H4 (cell line): ENCODE data around the gene KCNQ1. TPM values are rescaled to one million over a fixed set of nuclear protein-coding genes. Genes with fewer than 3 reads are reported as not detected.
A peak's percentile ranks its signal among the peaks of the same experiment; 100 is the strongest.

Experiments
- DNase-seq: peaks from one replicate; pipeline ENCODE4 v3.0.0-alpha.2; 2015; ENCODE audit warnings: low spot score
- total RNA-seq: library from RNA; depleted of rRNA; stranded (reverse); fragments of >200 nt; shearing (Covaris generic); gene quantifications from 2 replicates; pipeline ENCODE4 v1.2.3, GENCODE V29; 2014

KCNQ1 gene
- total RNA-seq, 1 experiment from 2014 or later = 0.04 TPM

DNA sequence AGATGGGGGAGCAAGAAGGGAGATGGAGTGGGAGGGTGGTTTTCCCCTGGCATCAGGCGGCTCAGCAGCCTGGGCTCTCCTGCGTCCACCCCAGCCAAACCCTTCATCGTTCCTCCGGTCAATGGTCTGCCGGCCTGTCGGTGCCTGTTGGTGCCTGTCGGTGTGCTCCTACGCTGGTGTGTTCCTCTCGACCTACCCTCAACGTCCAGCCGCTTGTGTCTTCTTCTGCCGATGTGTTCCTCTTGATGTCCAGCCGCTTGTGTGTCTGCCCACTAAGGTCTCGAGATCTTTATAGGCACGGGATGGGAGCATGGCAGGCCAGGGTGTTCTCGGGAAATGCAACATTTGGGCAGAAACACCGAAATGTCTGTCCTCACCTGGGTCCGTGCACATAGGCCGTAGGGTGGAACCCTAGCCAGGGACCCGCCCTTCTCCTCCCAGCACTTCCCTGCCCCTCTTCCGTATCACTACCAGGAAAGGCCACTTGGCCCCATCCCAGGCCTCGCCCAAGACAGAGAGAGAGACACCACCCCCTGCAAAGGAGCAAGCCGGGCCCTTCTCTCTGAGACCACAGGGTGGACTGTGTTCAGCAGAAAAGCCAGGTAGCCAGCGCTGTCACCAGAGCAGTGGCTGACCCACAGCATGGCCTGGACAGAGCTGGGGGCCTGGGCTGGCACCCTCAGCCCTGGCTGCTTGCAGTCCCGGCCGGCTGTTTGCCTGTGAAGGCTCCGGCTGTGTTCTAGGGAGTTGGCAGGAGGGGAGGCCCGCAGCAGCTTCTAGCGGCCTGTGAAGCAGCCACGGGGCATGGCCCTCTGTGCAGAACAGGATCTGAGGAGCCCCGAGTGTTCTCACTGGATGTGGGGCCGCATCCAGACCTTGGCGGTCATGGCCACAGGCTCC is 316.6 kb downstream of the KCNQ1 start:
- no peak for DNase-seq

- DNase-seq = no peak
Measured at GRCh38 chr11:2762031-2762380, 317.2 kb downstream of the KCNQ1 start.

- DNase-seq = no peak
Measured at GRCh38 chr11:2762451-2762850, 317.6 kb downstream of the KCNQ1 start.

DNA sequence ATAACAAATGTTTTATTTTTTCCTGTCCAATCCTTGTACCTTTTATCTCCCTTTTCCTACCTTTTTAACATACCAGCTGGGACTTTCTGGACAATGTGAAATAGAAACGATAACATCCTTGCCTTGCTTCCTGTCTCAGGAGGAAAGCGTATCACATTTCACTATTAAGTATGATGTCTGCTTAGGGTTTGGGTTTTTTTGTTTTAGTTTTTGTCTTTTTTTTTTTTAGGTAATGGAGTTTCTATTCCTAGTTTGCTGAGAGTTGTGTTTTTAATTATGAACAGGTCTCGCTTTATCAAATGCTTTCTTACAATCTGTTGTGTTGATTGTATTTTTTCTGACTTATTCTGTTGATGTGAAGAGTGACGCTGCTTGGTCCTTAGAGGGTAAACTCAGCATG is 319.2 kb downstream of the KCNQ1 start:
- DNase-seq = no peak

GRCh38 chr11:2765491-2765890 is 320.7 kb downstream of the KCNQ1 start:
- DNase-seq = no peak

DNA sequence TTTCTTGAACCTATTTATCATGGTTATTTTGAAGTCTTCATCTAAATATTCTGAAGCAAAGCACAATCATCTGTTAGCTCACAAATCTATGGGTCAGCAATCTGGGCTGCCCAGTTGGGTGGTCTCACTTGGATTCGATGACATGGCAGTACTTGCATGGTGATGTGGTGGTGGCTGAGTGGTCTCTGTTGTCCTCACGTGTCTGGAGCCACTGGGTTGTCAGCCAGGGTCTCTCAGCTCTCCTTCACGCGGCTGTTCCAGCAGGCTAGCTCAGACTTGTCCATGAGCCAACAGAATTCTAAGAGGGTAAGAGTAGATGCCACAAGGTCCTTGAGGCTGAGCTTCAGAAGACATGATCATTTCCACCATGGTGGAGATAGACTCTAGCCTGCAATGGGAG is 321.4 kb downstream of the KCNQ1 start:
- DNase-seq = no peak

GRCh38 chr11:2767071-2767470 is 322.3 kb downstream of the KCNQ1 start:
- no peak for DNase-seq

DNA sequence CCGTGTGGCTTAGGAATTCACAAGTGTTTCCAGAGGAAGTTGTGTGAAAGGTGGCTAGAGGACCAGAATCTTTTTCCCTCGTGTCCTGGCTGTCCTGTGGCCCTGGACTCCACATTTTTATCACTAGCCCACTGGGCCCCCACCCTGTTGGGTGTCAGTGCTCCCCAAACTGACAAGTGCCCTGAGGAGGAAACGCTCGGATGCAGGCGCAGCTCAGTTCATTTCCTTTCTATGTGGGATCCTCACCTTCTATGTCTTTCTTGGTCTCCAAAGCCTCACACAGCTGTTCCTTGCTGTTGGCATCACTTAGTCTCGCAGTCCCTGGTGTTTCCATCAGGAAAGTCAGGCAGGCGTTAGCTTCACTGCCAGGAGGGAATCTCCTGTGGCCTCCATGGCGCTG is 323.0 kb downstream of the KCNQ1 start:
- DNase-seq = no peak

- peak; percentile 75 for DNase-seq
Measured at GRCh38 chr11:2768471-2769408, 323.9 kb downstream of the KCNQ1 start.

- no peak for DNase-seq
Measured at GRCh38 chr11:2769409-2770095, 324.7 kb downstream of the KCNQ1 start.

GRCh38 chr11:2770096-2770751 is 325.4 kb downstream of the KCNQ1 start:
- DNase-seq = no peak

GRCh38 chr11:2770761-2771301 is 326.0 kb downstream of the KCNQ1 start:
- DNase-seq = no peak

DNA sequence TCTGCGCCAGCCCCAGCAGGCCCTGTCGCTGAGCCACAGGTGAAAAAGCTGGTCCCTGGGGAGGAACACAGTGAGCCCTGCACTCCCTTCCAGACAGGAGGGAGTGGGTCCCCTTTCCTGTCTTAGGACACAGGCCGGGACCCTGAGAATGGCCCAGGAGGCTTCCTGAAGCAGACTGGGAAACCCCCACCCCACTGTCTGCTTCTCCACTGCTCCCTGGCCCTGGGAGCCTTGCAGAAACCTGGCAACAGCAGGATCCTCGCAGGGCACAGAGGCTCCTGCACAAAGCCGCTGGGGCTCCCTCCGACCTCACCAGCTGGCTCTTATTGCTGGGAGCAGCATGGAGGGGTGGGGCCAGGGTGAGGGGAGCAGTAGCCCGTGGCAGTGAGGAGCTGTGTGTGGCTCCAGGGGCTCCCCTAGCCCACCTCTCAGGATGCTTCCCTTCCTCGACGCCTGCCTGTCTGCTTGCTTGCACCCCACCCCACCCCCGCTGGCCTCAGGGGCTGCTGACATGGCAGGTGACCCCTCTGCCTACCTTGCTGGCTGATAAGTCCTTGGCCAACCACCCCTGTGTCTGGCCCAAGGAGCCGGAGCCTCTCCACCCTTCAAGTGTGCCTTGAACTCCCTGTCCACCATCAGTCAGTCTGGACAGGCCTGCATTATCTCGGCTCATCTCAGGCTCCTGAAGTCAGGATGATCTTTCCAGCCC is 327.1 kb downstream of the KCNQ1 start:
- no peak for DNase-seq

DNA sequence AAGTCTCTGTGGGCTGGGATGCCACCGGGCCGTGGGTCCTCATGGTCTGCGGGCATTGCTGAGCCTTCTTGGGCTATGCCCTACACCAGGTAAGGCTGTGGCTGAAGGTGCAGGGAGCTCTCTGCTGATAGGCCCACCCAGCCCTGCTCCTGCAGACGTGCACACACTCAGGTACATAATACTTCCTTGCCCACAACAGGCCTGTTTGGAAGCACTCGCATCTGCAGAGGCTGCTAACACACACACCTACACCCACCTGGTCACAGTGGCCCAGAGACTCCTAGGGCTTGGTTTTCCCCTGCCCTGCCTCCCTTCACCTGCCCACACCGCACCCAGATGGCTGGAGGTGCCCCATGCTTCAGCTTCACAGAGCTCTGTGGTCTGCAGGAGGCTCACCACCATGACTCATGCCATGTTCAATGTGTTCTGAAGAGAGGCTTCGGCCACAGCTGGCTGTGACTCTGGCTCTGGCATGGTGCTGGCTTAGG is 327.8 kb downstream of the KCNQ1 start:
- DNase-seq = peak; percentile 79

DNA sequence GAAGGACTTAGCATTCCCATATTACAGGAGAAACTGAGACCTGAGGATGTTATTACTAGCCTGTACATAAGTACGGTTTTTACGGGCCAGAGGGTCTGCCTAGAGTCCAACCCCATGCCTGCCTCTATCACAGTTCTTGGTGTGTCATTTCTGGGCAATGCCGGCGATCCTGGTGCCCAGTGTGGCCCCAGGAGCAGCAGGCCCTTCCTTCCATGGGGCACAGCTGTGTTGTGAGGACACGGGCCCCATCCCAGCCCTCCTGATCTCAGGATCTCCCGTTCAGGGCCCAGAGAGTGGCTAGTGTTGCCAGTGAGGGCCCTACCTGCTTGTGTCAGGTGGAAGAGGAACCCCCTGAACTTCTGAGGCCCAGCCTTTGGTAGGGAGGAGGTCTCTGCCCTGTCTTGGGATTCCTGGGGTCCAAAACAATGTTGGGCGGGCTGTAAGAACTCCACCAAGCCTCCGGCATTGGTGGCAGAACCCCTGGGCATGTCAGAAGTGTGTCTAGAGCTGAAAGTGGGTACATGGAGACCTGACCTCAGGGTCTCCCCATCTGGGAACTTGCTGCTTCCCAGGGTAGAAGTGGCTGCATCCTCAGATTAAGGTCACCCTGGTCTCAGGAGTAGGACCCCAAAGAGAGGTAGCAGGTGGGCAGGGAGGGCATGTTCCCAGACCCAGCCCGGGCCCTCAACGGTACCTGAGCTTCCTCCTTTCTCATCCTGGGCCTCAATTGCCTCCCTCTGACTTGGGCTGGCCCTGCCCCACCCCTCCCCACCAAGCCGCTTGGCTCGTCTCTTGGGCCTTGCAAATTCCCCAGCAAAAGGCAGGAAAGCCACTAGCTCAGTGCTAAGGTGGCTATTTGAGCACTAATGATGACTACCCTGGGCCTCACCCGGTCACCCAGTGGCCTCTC is 329.6 kb downstream of the KCNQ1 start:
- no peak for DNase-seq

DNA sequence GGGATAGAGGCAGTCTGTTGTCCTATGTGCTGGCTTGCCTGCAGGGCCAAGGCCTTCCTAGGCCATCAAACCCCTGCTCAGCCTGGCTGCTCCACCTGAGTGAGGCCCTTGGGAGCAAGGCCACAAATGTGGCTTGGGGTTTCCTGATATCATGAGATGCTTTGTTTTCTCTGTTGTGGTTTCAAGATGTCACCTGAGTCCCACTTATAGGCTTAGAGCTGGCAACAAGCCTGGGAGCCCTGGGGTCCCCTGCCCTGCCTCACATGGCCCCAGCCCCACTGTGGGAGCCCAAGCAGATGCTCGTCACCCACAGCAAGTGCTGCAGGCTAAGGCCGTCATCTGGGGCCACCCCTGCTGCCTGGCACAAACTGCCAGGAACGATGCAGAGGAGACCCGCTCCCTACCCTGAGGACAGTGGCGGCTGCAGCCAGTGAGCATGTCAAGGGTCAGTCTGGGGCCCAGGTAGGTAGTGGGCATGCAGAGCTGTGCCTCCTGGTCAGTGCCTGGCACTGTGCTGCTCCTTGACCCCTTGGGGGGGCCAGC is 330.3 kb downstream of the KCNQ1 start:
- no peak for DNase-seq

GRCh38 chr11:2775626-2776350 is 331.0 kb downstream of the KCNQ1 start:
- DNase-seq = no peak

GRCh38 chr11:2776351-2777061 is 331.7 kb downstream of the KCNQ1 start:
- no peak for DNase-seq
